Measurements from ENCODE around the gene MON1A. TPM values are rescaled to one million over a fixed set of nuclear protein-coding genes. Genes with fewer than 3 reads are reported as not detected.
"Not testable (repeated sequence)": the region's sequence is repeated elsewhere in the genome, so short reads cannot be mapped to it uniquely, and the experiment has no call there.

Gene MON1A
- total and polyA plus RNA-seq, 12 donors: 10.6 to 21.9 (median 14.1) TPM

DNA sequence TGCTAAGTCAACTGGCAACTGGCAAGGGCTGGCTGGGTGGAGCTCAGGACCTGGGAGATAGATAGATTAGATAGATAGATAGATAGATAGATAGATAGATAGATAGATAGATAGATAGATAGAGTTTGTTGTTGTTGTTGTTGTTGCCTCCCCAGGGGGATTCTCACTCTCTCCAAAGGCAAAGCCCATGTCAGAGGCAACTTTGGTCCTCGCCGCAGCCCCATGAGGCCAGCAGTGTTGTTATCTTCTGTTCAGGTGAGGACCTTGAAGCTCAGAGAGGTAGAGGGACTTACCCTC lies 18.5 kb downstream of the MON1A start:
- no peaks in the 10 kb centered on the region for H3K9me3 ChIP-seq (replicated peaks in 1 of 3)
- WGBS, 4 donors: 92 to 100% (median 94%) methylated on average over 2 of the region's 2 CpGs
- no peak overlapping the region for H3K4me3 ChIP-seq
- TF ChIP-seq POLR2A (IDR thresholded peaks at IDR 0.05): no peak
- TF ChIP-seq, protein P1, sequence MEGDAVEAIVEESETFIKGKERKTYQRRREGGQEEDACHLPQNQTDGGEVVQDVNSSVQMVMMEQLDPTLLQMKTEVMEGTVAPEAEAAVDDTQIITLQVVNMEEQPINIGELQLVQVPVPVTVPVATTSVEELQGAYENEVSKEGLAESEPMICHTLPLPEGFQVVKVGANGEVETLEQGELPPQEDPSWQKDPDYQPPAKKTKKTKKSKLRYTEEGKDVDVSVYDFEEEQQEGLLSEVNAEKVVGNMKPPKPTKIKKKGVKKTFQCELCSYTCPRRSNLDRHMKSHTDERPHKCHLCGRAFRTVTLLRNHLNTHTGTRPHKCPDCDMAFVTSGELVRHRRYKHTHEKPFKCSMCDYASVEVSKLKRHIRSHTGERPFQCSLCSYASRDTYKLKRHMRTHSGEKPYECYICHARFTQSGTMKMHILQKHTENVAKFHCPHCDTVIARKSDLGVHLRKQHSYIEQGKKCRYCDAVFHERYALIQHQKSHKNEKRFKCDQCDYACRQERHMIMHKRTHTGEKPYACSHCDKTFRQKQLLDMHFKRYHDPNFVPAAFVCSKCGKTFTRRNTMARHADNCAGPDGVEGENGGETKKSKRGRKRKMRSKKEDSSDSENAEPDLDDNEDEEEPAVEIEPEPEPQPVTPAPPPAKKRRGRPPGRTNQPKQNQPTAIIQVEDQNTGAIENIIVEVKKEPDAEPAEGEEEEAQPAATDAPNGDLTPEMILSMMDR (IDR thresholded peaks at IDR 0.05): no peak
- H3K27me3 ChIP-seq: no peaks in the 10 kb centered on the region
- no peak for DNase-seq
- H3K27ac ChIP-seq: no peak overlapping the region
- no peaks in the 10 kb centered on the region for H3K4me1 ChIP-seq (replicated peaks in 1 of 2)
- intact Hi-C loops (cut with DNase I): no loop called here
- peaks cover 0 to 21% of the 10 kb centered on the region in 2 donors for H3K36me3 ChIP-seq (replicated peaks in 1 of 2)

DNA sequence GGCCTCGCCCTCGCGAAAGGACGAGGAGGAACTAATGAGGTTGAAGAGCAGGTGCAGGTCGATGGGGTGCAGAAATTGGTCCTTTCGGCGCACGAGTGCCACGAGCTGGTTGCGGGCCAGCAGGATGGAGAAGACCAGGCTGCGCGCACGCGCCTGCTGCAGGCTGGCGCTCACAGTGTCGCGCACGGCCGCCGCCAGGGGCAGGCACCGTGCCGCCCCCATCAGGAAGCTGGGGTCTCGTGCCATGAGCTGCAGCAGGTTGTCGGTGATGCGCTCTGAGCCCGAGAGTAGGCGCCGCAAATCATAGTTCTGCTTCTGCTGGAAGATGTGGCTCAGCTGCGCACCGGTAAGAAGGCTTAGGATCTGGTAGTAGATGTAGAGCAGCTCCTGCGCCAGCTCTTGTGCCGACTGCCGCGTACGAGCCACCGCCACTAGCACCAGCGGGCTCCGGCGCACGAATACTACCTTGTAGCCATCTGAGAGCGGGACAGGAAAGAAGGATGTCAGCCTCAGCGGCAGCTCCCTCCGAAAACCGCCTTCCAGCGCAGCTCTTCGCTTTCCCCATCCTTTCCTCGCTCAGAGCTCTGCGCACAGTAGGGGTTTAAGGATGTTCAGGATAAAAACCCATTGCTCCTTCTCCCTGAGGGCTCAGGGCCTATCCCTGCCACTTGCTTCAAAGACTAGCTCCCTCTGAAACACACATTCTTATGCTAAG lies 19.0 kb downstream of the MON1A start:
- DNase-seq: no peak
- 83 to 87% (median 86%) methylated on average over 25 to 48 of the region's 48 CpGs for WGBS, 4 donors

DNA sequence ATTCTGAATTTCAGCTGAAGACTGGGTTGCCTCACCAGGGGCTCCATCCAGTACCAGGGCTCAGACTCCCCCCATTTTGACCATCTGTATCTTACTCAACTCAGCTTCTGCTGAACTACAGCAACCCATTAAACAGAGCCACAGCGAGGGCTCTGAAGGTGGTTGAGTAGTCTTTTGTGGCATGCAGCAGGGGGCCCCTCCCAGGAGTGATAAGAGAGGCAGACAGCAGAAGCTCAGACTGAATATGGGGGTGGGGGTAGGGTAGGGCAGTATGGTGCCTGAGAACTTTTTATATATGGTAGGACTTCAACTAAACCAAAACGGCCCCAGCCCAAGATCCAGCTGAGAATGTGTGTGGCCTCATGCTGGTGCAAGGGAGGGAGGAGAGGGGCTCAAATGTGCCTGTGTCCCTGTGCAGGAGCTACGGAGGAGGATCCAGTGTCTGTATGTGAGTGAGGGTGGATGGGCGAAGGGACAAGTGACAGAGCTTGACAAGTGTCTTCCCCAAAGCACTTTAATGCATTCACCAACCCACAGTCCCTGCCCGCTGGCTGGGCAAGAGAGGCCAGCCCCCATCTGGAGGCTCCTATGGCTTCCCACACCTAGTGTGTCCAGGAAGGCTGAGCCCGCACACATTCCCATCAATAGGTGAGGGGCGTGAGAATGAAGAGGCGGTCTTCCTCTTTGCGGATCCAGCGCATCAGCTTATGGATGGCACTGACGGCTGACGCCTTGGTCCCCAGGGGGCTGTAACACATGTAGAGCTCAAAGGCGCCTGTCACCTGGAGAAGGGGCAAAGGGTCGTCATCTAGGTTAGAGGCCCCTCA lies 21.0 kb downstream of the MON1A start:
- no peak overlapping the region for H3K4me3 ChIP-seq

More for the DNA sequence above, 19.0 kb downstream of the MON1A start:
- Histone ChIP-seq H3K36me3 (replicated peaks in 1 of 2) (peaks cover 0 to 21% of the 10 kb centered on the region in 2 donors), H3K9me3 (replicated peaks in 1 of 3) (no peaks in the 10 kb centered on the region), H3K27me3 (no peaks in the 10 kb centered on the region), H3K27ac (no peak overlapping the region), H3K4me1 (replicated peaks in 1 of 2) (no peaks in the 10 kb centered on the region), H3K4me3 (no peak overlapping the region)
- intact Hi-C loops (cut with DNase I): no loop called here
- TF ChIP-seq POLR2A (IDR thresholded peaks at IDR 0.05): no peak
- TF ChIP-seq, protein P1 (IDR thresholded peaks at IDR 0.05): no peak

DNA sequence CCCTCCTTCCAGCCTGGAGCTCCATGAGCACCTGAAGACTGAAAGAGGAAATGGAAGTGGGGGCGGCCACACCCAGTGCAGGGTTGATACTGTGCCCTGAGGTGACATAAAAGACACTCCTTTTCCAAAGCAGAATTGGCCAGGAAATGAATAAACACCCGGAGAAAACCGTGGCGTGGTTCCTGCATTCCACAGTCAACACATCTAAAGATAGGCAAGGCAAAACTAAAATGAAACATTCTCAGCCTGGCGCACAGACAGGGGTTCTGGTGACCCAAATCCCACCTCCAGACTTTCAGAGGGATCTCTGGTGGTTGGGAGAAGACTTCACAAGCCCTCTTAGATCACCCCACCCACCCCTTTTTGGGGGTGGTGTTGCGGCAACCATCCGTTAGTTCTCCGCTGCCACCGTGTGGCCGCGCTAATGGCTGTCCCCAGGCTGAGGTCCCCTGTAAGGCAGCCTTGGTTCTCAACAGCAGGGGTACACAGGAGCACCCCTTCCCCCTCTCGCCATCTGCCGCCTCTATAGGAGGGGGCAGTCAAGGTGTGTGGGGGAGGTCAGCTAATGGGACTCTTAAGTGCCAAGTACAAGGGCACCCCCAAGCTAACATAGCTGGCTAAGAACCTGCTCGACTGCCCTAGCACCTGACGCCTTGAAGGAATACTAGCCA lies 23.4 kb downstream of the MON1A start:
- TF ChIP-seq, protein P1 (IDR thresholded peaks at IDR 0.05): peak; percentile 28 to 66 (median 60)
- TF ChIP-seq POLR2A (IDR thresholded peaks at IDR 0.05): no peak
- Histone ChIP-seq H3K36me3 (replicated peaks in 1 of 2) (peaks cover 0 to 6% of the 10 kb centered on the region in 2 donors), H3K27ac (peak overlapping the region in 1 of 5 donors; percentile 10), H3K4me1 (replicated peaks in 1 of 2) (no peaks in the 10 kb centered on the region), H3K9me3 (replicated peaks in 1 of 3) (no peaks in the 10 kb centered on the region), H3K4me3 (peak overlapping the region in 1 of 4 donors; percentile 41), H3K27me3 (no peaks in the 10 kb centered on the region)
- WGBS, 4 donors: 20 to 43% (median 27%) methylated on average over 7 to 15 of the region's 15 CpGs
- intact Hi-C loops (cut with DNase I): loop anchor here (2.0 to 10.0 kb wide), 3 partner anchors 101 to 194 kb away; partner anchors contain the start of gene INKA1 (in 2 of the 2)
- peak in 3 of 7 donors; percentile 27 to 44 (median 44) for DNase-seq

More for the DNA sequence above, 21.0 kb downstream of the MON1A start:
- Histone ChIP-seq H3K4me1 (replicated peaks in 1 of 2) (no peaks in the 10 kb centered on the region), H3K27me3 (no peaks in the 10 kb centered on the region), H3K27ac (no peak overlapping the region), H3K36me3 (replicated peaks in 1 of 2) (peaks cover 0 to 21% of the 10 kb centered on the region in 2 donors), H3K9me3 (replicated peaks in 1 of 3) (no peaks in the 10 kb centered on the region)
- WGBS, 4 donors: 83 to 93% (median 91%) methylated on average over 12 to 14 of the region's 14 CpGs
- TF ChIP-seq POLR2A (IDR thresholded peaks at IDR 0.05): no peak
- DNase-seq: no peak
- intact Hi-C loops (cut with DNase I): loop anchor here (5.0 to 10.0 kb wide), 2 partner anchors 104 to 196 kb away; partner anchors contain the start of gene INKA1 (in 1 of the 2)

DNA sequence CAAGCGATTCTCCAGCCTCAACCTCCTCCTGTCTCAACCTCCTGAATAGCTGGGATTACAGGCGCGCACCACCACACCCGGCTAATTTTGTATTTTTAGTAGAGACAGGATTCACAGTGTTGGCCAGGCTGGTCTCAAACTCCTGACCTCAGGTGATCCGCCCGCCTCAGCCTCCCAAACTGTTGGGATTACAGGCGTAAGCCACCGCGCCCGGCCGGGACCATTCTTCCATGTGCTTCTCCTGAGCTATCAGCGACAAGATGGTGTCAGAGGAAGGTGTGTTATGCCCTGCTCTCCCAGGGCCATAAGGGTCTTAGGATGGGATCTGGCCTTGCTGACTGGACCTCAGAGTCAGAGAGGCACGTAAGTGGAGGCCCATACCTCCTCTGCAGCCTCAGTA lies 25.2 kb downstream of the MON1A start:
- WGBS, 4 donors: 97 to 99% (median 98%) methylated on average over 10 to 13 of the region's 13 CpGs
- H3K27me3 ChIP-seq, H3K4me3 ChIP-seq: not testable (repeated sequence)

More for the DNA sequence above, 25.2 kb downstream of the MON1A start:
- H3K4me1 ChIP-seq (replicated peaks in 1 of 2); DNase-seq; H3K36me3 ChIP-seq (replicated peaks in 1 of 2); H3K9me3 ChIP-seq (replicated peaks in 1 of 3); H3K27ac ChIP-seq: not testable (repeated sequence)
- intact Hi-C loops (cut with DNase I): loop anchor here in 1 of 2 donors (10.0 kb wide), 1 partner anchor 100 kb away; the partner anchor contains the start of gene INKA1
